A549 (cell line): ENCODE measurements around the gene SF3A1.

Experiments
- CTCF ChIP-seq: fragments of >200 bp; sonication (Bioruptor Twin); formaldehyde crosslinking; IDR thresholded peaks from 3 replicates; pipeline ENCODE4 v1.5.1; 2016
- GATA3 ChIP-seq: IDR thresholded peaks from 2 replicates; pipeline ENCODE4 v1.6.1; 2012; ENCODE audit warnings: borderline replicate concordance
- HDAC2 ChIP-seq: fragments of 200-600 bp; sonication (generic); IDR thresholded peaks from 2 replicates; pipeline ENCODE4 v1.6.1; 2016
- POLR2A ChIP-seq: IDR thresholded peaks from 2 replicates; pipeline ENCODE4 v1.6.1; 2012; ENCODE audit warnings: mild to moderate bottlenecking, low read length

- TF ChIP-seq POLR2A (no peak), GATA3 (no peak), HDAC2 (no peak), CTCF (no peak)
Measured at GRCh38 chr22:30336752-30337460, 19.8 kb downstream of the SF3A1 start.
